ENCODE results near the gene DNAH3. TPM values are rescaled to one million over a fixed set of nuclear protein-coding genes. Genes with fewer than 3 reads are reported as not detected.

DNAH3 gene
- total RNA-seq, 1 experiment from 2014 or later: 0.57 TPM

DNA sequence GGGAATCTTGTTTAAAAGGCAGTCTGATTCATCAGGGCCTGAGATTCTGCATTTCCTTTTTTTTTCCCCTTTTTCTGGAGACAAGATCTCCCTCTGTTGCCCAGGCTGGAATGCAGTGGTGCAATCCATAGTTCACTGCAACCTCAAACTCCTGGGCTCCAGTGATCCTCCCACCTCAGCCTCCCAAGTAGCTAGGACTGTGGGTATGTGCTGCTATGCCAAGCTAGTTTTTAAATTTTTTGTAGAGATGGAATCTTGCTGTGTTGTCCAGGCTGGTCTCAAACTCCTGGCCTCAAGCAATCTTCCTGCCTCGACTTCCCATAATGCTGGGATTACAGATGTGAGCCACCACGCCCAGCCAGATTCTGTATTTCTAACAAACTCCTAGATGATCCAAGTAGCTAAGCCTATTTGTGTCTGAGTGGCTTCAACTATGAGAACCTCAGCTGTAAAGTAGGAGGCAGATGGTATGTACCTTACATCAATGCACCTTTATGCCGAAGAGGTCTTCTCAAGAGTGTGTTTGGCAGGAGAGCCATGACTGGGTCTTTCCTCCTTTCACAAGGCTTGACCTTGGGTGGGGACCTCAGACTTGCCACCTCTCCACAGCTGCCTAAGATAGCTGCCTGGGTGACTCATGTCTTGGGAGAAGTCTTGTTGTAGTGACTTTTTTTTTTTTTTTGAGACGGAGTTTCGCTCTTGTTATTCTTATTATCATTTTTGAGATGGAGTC, 18.8 kb upstream of the DNAH3 start:
- H3K36me3 Mint-ChIP-seq: peaks cover 66% of the 10 kb centered on the region
- no peak for DNase-seq (ENCODE audit: low spot score)
- no peak overlapping the region for H3K4me3 Mint-ChIP-seq
- ChIA-PET CTCF (interaction anchor here (0.9 to 1.2 kb wide), 2 partner anchors 19 to 131 kb away, joined by 3 to 4 read pairs; no protein-coding TSS in a partner anchor), POLR2A (interaction anchor here (0.7 kb wide), 1 partner anchor 1618 kb away, joined by 3 read pairs; no protein-coding TSS in a partner anchor)
- H3K27me3 Mint-ChIP-seq (ENCODE audit: low read depth): no peaks in the 10 kb centered on the region
- ATAC-seq: no peak
- no peak overlapping the region for H3K27ac Mint-ChIP-seq
- H3K9me3 Mint-ChIP-seq: no peaks in the 10 kb centered on the region
- peaks cover 10% of the 10 kb centered on the region for H3K4me1 Mint-ChIP-seq
- no peak for TF ChIP-seq ETV6 (CRISPR knock-in tag; IDR thresholded peaks at IDR 0.05)
- no peak for TF ChIP-seq TEAD1 (CRISPR knock-in tag; IDR thresholded peaks at IDR 0.05)
- TF ChIP-seq OVOL2 (CRISPR knock-in tag; IDR thresholded peaks at IDR 0.05; ENCODE audit: borderline replicate concordance): no peak
- TF ChIP-seq HMGA2 (CRISPR knock-in tag; IDR thresholded peaks at IDR 0.05): no peak
- TF ChIP-seq, protein P1, sequence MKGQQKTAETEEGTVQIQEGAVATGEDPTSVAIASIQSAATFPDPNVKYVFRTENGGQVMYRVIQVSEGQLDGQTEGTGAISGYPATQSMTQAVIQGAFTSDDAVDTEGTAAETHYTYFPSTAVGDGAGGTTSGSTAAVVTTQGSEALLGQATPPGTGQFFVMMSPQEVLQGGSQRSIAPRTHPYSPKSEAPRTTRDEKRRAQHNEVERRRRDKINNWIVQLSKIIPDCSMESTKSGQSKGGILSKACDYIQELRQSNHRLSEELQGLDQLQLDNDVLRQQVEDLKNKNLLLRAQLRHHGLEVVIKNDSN (CRISPR knock-in tag; IDR thresholded peaks at IDR 0.05): no peak
- TF ChIP-seq, protein P2, sequence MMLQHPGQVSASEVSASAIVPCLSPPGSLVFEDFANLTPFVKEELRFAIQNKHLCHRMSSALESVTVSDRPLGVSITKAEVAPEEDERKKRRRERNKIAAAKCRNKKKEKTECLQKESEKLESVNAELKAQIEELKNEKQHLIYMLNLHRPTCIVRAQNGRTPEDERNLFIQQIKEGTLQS (CRISPR knock-in tag; conservative IDR thresholded peaks at IDR 0.05): no peak
- no peak for TF ChIP-seq GTF2I (CRISPR knock-in tag; conservative IDR thresholded peaks at IDR 0.05)
- no peak for TF ChIP-seq RELA (CRISPR knock-in tag; IDR thresholded peaks at IDR 0.05; ENCODE audit: borderline replicate concordance)
- TF ChIP-seq NR3C1 (CRISPR knock-in tag; conservative IDR thresholded peaks at IDR 0.05; ENCODE audit: low read depth): no peak
- no peak for TF ChIP-seq SOX15 (CRISPR knock-in tag; IDR thresholded peaks at IDR 0.05)
- no peak for TF ChIP-seq TP53 (CRISPR knock-in tag; IDR thresholded peaks at IDR 0.05)
- TF ChIP-seq GRHL2 (CRISPR knock-in tag; IDR thresholded peaks at IDR 0.05; ENCODE audit: insufficient replicate concordance, severe bottlenecking): no peak
- TF ChIP-seq TEAD4 (CRISPR knock-in tag; IDR thresholded peaks at IDR 0.05): no peak
- TF ChIP-seq, protein P3, sequence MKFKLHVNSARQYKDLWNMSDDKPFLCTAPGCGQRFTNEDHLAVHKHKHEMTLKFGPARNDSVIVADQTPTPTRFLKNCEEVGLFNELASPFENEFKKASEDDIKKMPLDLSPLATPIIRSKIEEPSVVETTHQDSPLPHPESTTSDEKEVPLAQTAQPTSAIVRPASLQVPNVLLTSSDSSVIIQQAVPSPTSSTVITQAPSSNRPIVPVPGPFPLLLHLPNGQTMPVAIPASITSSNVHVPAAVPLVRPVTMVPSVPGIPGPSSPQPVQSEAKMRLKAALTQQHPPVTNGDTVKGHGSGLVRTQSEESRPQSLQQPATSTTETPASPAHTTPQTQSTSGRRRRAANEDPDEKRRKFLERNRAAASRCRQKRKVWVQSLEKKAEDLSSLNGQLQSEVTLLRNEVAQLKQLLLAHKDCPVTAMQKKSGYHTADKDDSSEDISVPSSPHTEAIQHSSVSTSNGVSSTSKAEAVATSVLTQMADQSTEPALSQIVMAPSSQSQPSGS (CRISPR knock-in tag; IDR thresholded peaks at IDR 0.05; ENCODE audit: borderline replicate concordance, low read depth): no peak
- TF ChIP-seq, protein P4, sequence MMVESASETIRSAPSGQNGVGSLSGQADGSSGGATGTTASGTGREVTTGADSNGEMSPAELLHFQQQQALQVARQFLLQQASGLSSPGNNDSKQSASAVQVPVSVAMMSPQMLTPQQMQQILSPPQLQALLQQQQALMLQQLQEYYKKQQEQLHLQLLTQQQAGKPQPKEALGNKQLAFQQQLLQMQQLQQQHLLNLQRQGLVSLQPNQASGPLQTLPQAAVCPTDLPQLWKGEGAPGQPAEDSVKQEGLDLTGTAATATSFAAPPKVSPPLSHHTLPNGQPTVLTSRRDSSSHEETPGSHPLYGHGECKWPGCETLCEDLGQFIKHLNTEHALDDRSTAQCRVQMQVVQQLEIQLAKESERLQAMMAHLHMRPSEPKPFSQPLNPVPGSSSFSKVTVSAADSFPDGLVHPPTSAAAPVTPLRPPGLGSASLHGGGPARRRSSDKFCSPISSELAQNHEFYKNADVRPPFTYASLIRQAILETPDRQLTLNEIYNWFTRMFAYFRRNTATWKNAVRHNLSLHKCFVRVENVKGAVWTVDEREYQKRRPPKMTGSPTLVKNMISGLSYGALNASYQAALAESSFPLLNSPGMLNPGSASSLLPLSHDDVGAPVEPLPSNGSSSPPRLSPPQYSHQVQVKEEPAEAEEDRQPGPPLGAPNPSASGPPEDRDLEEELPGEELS (CRISPR knock-in tag; IDR thresholded peaks at IDR 0.05): no peak
- no peak for TF ChIP-seq KAT7 (CRISPR knock-in tag; IDR thresholded peaks at IDR 0.05; ENCODE audit: borderline replicate concordance)
- no peak for TF ChIP-seq ZNF138 (CRISPR knock-in tag; conservative IDR thresholded peaks at IDR 0.05)
- no peak for TF ChIP-seq NFATC4 (CRISPR knock-in tag; IDR thresholded peaks at IDR 0.05)
- TF ChIP-seq, protein P5, sequence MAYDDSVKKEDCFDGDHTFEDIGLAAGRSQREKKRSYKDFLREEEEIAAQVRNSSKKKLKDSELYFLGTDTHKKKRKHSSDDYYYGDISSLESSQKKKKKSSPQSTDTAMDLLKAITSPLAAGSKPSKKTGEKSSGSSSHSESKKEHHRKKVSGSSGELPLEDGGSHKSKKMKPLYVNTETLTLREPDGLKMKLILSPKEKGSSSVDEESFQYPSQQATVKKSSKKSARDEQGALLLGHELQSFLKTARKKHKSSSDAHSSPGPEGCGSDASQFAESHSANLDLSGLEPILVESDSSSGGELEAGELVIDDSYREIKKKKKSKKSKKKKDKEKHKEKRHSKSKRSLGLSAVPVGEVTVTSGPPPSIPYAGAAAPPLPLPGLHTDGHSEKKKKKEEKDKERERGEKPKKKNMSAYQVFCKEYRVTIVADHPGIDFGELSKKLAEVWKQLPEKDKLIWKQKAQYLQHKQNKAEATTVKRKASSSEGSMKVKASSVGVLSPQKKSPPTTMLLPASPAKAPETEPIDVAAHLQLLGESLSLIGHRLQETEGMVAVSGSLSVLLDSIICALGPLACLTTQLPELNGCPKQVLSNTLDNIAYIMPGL (CRISPR knock-in tag; IDR thresholded peaks at IDR 0.05): no peak
